HEK293T (cell line): Measurements from ENCODE around the gene ARF1.

ENCODE experiments used
- CTCF ChIA-PET: fragments of 350-600 bp; formaldehyde crosslinking; extraction: SDS; loops from one replicate; lab custom pipeline; 2021; ENCODE audit warnings: antibody characterized with exemption, inconsistent platforms; lab: Yijun Ruan, JAX
- POLR2A ChIA-PET: fragments of 350-600 bp; formaldehyde crosslinking; extraction: SDS; loops from one replicate; lab custom pipeline; 2020; ENCODE audit warnings: antibody characterized with exemption, inconsistent platforms; lab: Yijun Ruan, JAX
- DNase-seq: peaks from one replicate; pipeline ENCODE4 v3.0.0; 2012; ENCODE audit warnings: mixed read lengths; ENCODE audit errors: extremely low spot score
- ARNT ChIP-seq: fragments of 450-650 bp; IDR thresholded peaks from 2 replicates; pipeline ENCODE4 v1.6.1; 2017; ENCODE audit warnings: mild to moderate bottlenecking
- BHLHE40 ChIP-seq: fragments of 450-650 bp; IDR thresholded peaks from 2 replicates; pipeline ENCODE4 v1.6.1; 2016; ENCODE audit warnings: mild to moderate bottlenecking, moderate library complexity, borderline replicate concordance
- CTBP1 ChIP-seq: fragments of 450-650 bp; IDR thresholded peaks from 2 replicates; pipeline ENCODE4 v1.6.1; 2016; ENCODE audit warnings: borderline replicate concordance
- ELF4 ChIP-seq: fragments of 450-650 bp; IDR thresholded peaks from 2 replicates; pipeline ENCODE4 v1.6.1; 2017; ENCODE audit warnings: antibody characterized with exemption
- FOXA1 ChIP-seq: fragments of 450-650 bp; IDR thresholded peaks from 2 replicates; pipeline ENCODE4 v1.6.1; 2016; ENCODE audit warnings: mild to moderate bottlenecking
- FOXK2 ChIP-seq: fragments of 450-650 bp; IDR thresholded peaks from 2 replicates; pipeline ENCODE4 v1.6.1; 2016; ENCODE audit warnings: mild to moderate bottlenecking
- FOXM1 ChIP-seq: fragments of 450-650 bp; IDR thresholded peaks from 2 replicates; pipeline ENCODE4 v1.6.1; 2017; ENCODE audit warnings: mild to moderate bottlenecking, borderline replicate concordance
- HDGF ChIP-seq: fragments of 450-650 bp; IDR thresholded peaks from 2 replicates; pipeline ENCODE4 v1.6.1; 2017; ENCODE audit warnings: antibody characterized with exemption, borderline replicate concordance
- L3MBTL2 ChIP-seq: fragments of 450-650 bp; conservative IDR thresholded peaks from 2 replicates; pipeline ENCODE4 v1.6.1; 2016; ENCODE audit warnings: mild to moderate bottlenecking
- LEF1 ChIP-seq: fragments of 450-650 bp; IDR thresholded peaks from 2 replicates; pipeline ENCODE4 v1.6.1; 2017; ENCODE audit warnings: mild to moderate bottlenecking, borderline replicate concordance
- NFRKB ChIP-seq: fragments of 450-650 bp; IDR thresholded peaks from 2 replicates; pipeline ENCODE4 v1.6.1; 2016; ENCODE audit warnings: mild to moderate bottlenecking, moderate library complexity
- SP1 ChIP-seq: fragments of 450-650 bp; IDR thresholded peaks from 2 replicates; pipeline ENCODE4 v1.6.1; 2017
- SUZ12 ChIP-seq: fragments of 450-650 bp; IDR thresholded peaks from 2 replicates; pipeline ENCODE4 v1.6.1; 2016; ENCODE audit warnings: mild to moderate bottlenecking
- TARDBP ChIP-seq: fragments of 450-650 bp; IDR thresholded peaks from 2 replicates; pipeline ENCODE4 v1.6.1; 2016
- ZNF384 ChIP-seq: fragments of 450-650 bp; IDR thresholded peaks from 2 replicates; pipeline ENCODE4 v1.6.1; 2016
- TF ChIP-seq, protein P1 (sequence below): fragments of 450-650 bp; IDR thresholded peaks from 2 replicates; pipeline ENCODE4 v1.6.1; 2016

Gene ARF1

DNA sequence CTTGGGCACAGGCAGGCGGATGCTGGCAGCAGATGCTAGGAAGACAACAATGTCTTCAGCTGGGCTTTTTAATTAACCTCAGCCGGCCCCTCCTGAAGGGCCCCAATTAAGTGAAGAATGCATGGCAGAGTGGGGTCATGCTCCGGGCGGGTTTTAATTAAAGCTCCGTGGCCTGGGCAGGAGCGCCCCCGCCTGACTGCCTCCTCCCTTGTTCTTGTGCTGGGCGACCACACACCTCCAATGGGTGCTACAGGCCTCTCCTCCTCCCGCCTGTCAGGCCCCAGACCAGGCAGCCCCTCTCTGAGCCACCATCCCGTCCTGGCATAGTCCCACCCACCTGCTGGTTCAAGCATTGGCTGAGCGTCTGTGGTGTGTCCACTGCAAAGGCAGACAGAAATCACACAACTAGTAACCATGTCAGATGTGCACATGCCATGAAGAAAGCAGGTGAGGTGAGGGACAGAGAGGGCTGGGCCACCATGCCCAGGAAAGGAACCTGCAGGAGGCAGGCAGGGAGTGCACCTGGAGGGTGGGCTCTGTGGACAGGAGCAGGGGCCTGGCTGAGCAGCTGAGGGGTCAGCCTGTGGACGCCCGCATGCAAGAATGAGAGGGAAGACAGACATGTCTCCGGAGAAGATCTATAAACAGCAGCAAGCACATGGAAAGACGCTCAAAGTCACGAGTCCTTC lies 8.5 kb upstream of the ARF1 start:
- ChIA-PET POLR2A (interaction anchor here (0.6 to 2.4 kb wide), 2 partner anchors 8 to 26 kb away, joined by 3 to 8 read pairs; partner anchors contain the start of gene ARF1), CTCF (interaction anchor here (0.5 to 1.3 kb wide), 4 partner anchors 48 to 78 kb away, joined by 3 to 7 read pairs (median 4); no protein-coding TSS in a partner anchor)
- TF ChIP-seq ELF4 (no peak), NFRKB (no peak), BHLHE40 (no peak), ZNF384 (no peak), FOXM1 (no peak), FOXA1 (no peak), ARNT (no peak)
- TF ChIP-seq, protein P1, sequence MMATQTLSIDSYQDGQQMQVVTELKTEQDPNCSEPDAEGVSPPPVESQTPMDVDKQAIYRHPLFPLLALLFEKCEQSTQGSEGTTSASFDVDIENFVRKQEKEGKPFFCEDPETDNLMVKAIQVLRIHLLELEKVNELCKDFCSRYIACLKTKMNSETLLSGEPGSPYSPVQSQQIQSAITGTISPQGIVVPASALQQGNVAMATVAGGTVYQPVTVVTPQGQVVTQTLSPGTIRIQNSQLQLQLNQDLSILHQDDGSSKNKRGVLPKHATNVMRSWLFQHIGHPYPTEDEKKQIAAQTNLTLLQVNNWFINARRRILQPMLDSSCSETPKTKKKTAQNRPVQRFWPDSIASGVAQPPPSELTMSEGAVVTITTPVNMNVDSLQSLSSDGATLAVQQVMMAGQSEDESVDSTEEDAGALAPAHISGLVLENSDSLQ = no peak
- peak; percentile 41 for DNase-seq

DNA sequence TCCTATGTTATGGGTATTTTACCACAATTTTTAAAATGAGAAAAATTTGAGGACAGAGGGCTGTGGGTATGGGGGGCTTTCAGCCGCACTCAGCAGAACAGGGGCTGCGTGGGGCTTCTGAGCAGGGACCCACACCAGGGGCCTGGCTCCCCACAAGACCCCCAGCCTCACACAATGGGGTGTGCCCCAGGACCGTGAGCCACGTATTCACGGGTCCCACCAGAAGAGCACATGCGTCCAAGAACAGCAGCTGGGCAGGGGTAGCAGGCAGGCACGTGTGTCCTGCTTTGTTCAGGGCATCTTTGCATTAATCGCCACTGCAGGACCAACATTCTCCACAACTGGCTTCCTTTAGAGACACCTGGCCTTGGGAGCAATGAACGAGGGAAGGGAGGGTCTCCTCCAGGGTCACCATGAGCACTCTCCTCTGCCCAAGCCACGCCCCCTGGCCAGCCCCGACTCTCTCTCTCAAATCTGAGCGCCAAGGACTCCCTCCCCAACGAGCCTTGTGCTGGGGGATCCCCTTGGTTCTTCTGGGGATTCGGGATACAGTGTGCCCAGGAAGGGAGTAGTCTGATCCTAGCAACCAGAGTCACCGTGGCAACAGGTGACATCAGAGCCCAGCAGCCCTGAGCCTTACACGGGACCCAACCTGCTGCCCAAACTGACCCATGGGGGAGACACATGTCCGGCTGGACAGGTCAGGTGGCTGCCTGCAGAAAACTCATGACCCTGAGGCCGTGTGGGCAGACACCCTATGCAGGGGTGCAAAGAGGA lies 7.4 kb upstream of the ARF1 start:
- DNase-seq = no peak
- ChIA-PET POLR2A (no interaction called here), CTCF (interaction anchor here (0.8 to 1.3 kb wide), 2 partner anchors 76 to 79 kb away, joined by 3 to 7 read pairs; no protein-coding TSS in a partner anchor)
- TF ChIP-seq FOXM1 (no peak), ELF4 (no peak), ZNF384 (no peak), SUZ12 (no peak), LEF1 (no peak), FOXK2 (no peak), L3MBTL2 (no peak), ARNT (no peak), SP1 (no peak), TARDBP (no peak), BHLHE40 (no peak), HDGF (no peak), CTBP1 (no peak), NFRKB (no peak), FOXA1 (no peak)
- TF ChIP-seq, protein P1 = no peak

DNA sequence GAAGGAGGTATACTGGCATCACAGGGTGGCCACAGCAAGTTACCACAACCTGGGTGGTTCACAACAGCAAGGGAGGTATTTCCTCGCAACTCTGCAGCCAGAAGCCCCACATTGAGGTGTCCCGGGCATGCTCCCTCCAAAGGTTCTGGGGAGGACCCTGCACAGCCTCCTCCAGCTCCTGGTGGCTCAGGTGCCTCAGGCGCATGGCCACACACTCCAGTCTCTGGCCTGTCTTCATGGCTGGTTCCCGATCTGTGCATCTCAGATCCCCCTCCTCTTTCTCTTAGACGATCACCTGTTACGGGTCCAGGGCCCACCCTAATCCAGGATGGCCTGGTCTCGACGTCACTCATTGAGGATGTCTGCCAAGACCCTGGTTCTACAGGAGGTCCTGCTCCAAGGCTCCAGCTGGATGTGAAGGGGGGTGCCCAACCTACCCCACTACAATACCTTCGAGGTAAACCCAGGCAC lies 6.7 kb upstream of the ARF1 start:
- POLR2A ChIA-PET = no interaction called here
- no peak for DNase-seq
- CTCF ChIA-PET = no interaction called here
- TF ChIP-seq TARDBP (no peak), HDGF (0 out of 2 replicates have a peak, but pooled peaks have one; percentile 19), ARNT (no peak)

DNA sequence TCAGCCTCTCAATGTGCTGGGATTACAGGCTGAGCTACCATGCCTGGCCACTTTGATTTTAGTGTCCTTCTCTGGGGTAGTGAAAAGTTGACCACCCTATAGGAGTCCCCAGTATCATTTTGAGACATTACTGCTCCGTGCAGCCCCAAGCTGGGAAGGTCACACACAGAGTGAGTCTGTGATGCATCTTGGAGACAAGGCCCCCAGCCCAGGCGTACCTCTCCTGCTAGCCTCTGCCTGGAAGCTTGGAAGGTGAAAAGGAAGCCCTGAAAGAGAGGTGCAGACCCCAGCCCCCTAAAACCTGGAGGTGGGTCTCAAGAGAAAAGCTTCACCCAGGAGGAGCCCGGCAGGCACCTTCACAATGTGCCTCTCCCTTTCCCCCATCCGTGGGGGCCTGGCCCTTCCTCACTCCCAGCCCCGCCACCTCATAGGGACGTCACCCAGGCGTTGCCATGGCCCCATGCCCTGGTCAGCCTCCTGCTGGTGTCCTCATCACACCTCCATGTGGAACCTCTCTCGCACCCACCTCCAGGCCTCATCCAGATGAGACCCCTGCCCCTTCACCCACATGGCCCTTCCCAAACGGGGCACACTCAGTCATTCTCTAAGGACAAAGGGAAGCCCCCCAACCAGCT lies 5.6 kb upstream of the ARF1 start:
- CTCF ChIA-PET = no interaction called here
- POLR2A ChIA-PET = interaction anchor here (1.0 to 1.1 kb wide), 3 partner anchors 13 to 72 kb away, joined by 3 read pairs; no protein-coding TSS in a partner anchor
- TF ChIP-seq CTBP1 (no peak), NFRKB (no peak), HDGF (no peak), SUZ12 (no peak), FOXM1 (no peak), FOXA1 (no peak), ARNT (no peak), LEF1 (no peak), ELF4 (no peak), TARDBP (no peak), FOXK2 (no peak), SP1 (no peak), BHLHE40 (no peak), ZNF384 (no peak), L3MBTL2 (no peak)
- TF ChIP-seq, protein P1 = no peak

DNA sequence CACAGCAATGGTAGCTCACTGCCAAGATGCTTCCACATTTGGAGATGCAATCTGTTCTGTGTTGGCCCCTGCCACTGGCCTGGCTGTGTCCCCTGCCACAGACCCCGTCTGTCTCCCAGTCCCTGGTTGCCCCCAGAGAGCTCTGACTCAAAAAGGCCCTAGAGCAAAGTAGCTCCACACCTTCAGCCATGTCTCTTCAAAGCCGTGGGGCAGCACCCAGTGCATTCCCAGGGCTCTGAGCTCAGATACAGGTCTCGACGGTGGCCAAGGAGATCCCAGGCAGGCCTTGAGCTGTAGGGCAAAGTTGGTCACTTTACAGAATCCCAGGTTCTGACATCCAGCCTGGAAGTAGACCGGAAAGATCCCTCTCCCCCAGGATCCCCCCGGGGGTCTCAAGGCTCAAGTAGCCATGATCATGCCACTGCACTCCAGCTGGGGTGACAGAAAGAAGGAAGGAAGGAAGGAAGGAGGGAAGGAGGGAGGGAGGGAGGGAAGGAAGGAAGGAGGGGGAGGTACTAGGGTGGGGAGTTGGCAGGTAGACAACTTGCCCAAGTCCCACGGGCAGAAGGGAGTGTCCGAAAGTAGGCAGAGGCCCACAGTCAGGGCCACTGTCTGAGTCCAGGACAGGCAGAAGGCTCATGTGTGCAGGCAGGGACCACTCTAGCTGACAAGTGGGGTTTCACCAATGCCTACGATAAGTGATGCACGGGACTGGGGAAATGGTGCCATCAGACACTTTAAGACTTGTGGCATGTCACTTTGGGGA lies 4.8 kb upstream of the ARF1 start:
- TF ChIP-seq NFRKB = no peak
- no peak for TF ChIP-seq SUZ12
- no peak for TF ChIP-seq ELF4
- no peak for TF ChIP-seq TARDBP
- no peak for TF ChIP-seq LEF1
- TF ChIP-seq FOXK2 = no peak
- no peak for TF ChIP-seq SP1
- no peak for TF ChIP-seq FOXA1
- TF ChIP-seq ARNT = no peak
- TF ChIP-seq HDGF = no peak
- TF ChIP-seq ZNF384 = no peak
- no peak for TF ChIP-seq L3MBTL2
- no peak for TF ChIP-seq BHLHE40
- TF ChIP-seq, protein P1 = no peak
- CTCF ChIA-PET = no interaction called here
- DNase-seq = no peak
- POLR2A ChIA-PET = interaction anchor here (0.8 to 1.1 kb wide), 3 partner anchors 27 to 78 kb away, joined by 3 read pairs; no protein-coding TSS in a partner anchor

More for the DNA sequence above, 5.6 kb upstream of the ARF1 start:
- DNase-seq = no peak
